NB4 (cell line): ENCODE results near the gene KATNIP.

Source experiments
- DNase-seq: peaks from one replicate; pipeline ENCODE4 v3.0.0; 2010; ENCODE audit warnings: low read depth
- H3K4me3 ChIP-seq: one replicate; pipeline ENCODE4 v1.5.1; 2011; ENCODE audit warnings: mild to moderate bottlenecking, low read depth, low read length, moderate library complexity
- CTCF ChIP-seq: IDR thresholded peaks from one replicate; pipeline ENCODE4 v1.5.1; 2012; ENCODE audit warnings: low read depth, low read length
- MAX ChIP-seq: IDR thresholded peaks from 2 replicates; pipeline ENCODE4 v1.6.1; 2011; ENCODE audit warnings: low read depth, low read length
- MYC ChIP-seq: IDR thresholded peaks from 2 replicates; pipeline ENCODE4 v1.6.1; 2011; ENCODE audit warnings: low read depth, low read length
- POLR2A ChIP-seq: IDR thresholded peaks from 2 replicates; pipeline ENCODE4 v1.6.1; 2011; ENCODE audit warnings: mild to moderate bottlenecking; ENCODE audit not compliant: insufficient read length; ENCODE audit errors: extremely low read depth

KATNIP gene

GRCh38 chr16:27595993-27596392 lies 46.0 kb downstream of the KATNIP start:
- TF ChIP-seq MAX = no peak
- TF ChIP-seq CTCF = no peak
- no peak for TF ChIP-seq POLR2A
- TF ChIP-seq MYC = no peak
- no peak overlapping the region for H3K4me3 ChIP-seq
- no peak for DNase-seq

- TF ChIP-seq MYC (no peak), MAX (no peak), CTCF (no peak), POLR2A (no peak)
- H3K4me3 ChIP-seq = no peak overlapping the region
- DNase-seq = no peak
These were observed 46.5 kb downstream of the KATNIP start for GRCh38 chr16:27596411-27596810.

- DNase-seq = no peak
- no peak overlapping the region for H3K4me3 ChIP-seq
- TF ChIP-seq CTCF = no peak
- TF ChIP-seq POLR2A = no peak
- TF ChIP-seq MAX = no peak
- TF ChIP-seq MYC = no peak
These were observed 47.4 kb downstream of the KATNIP start for GRCh38 chr16:27597361-27597760.

GRCh38 chr16:27598220-27598619 lies 48.3 kb downstream of the KATNIP start:
- H3K4me3 ChIP-seq = no peak overlapping the region
- no peak for TF ChIP-seq POLR2A
- DNase-seq = no peak

- DNase-seq = no peak
- TF ChIP-seq POLR2A = no peak
- no peak for TF ChIP-seq CTCF
- no peak for TF ChIP-seq MAX
- no peak for TF ChIP-seq MYC
- no peak overlapping the region for H3K4me3 ChIP-seq
These were observed 49.1 kb downstream of the KATNIP start for GRCh38 chr16:27598931-27599565.

- no peak overlapping the region for H3K4me3 ChIP-seq
- no peak for DNase-seq
- no peak for TF ChIP-seq MYC
These were observed 49.7 kb downstream of the KATNIP start for GRCh38 chr16:27599606-27600005.
